ENCODE measurements around the gene BAIAP2.
"Not testable (repeated sequence)": the region's sequence is repeated elsewhere in the genome, so short reads cannot be mapped to it uniquely, and the experiment has no call there.

Gene BAIAP2

GRCh38 chr17:81070541-81071246 lies 35.7 kb downstream of the BAIAP2 start:
- no peak for DNase-seq

GRCh38 chr17:81071761-81072741 lies 37.1 kb downstream of the BAIAP2 start:
- DNase-seq: no peak

- DNase-seq: no peak
These were observed 39.3 kb downstream of the BAIAP2 start for GRCh38 chr17:81073967-81074839.

GRCh38 chr17:81074875-81075274 lies 39.9 kb downstream of the BAIAP2 start:
- DNase-seq: no peak

- DNase-seq: no peak
These were observed 40.4 kb downstream of the BAIAP2 start for GRCh38 chr17:81075307-81075706.

- no peak for DNase-seq
These were observed 41.3 kb downstream of the BAIAP2 start for GRCh38 chr17:81076141-81076679.

GRCh38 chr17:81078026-81078913 lies 43.3 kb downstream of the BAIAP2 start:
- not testable (repeated sequence) for DNase-seq

- no peak for DNase-seq
These were observed 45.1 kb downstream of the BAIAP2 start for GRCh38 chr17:81080019-81080418.

- DNase-seq: no peak
These were observed 46.5 kb downstream of the BAIAP2 start for GRCh38 chr17:81081222-81082176.

GRCh38 chr17:81082177-81083073 lies 47.5 kb downstream of the BAIAP2 start:
- DNase-seq: no peak

GRCh38 chr17:81083125-81083765 lies 48.3 kb downstream of the BAIAP2 start:
- no peak for DNase-seq

GRCh38 chr17:81084680-81085419 lies 49.9 kb downstream of the BAIAP2 start:
- DNase-seq: no peak

GRCh38 chr17:81085420-81085911 lies 50.5 kb downstream of the BAIAP2 start:
- no peak for DNase-seq

- peak; percentile 14 for DNase-seq
These were observed 52.0 kb downstream of the BAIAP2 start for GRCh38 chr17:81086789-81087551.

- peak; percentile 51 for DNase-seq
These were observed 55.6 kb downstream of the BAIAP2 start for GRCh38 chr17:81090361-81091136.

GRCh38 chr17:81091154-81091553 lies 56.2 kb downstream of the BAIAP2 start:
- no peak for DNase-seq
